HUDEP-2 (cell line): Measurements from ENCODE around the gene ARMH1.

Source experiments
- DNase-seq, 76 experiments: peaks; one replicate each; lab custom pipeline; 2025; ENCODE audit not compliant: unreplicated experiment in 76 of 76; lab: John Stamatoyannopoulos, UW

ARMH1 gene

DNA sequence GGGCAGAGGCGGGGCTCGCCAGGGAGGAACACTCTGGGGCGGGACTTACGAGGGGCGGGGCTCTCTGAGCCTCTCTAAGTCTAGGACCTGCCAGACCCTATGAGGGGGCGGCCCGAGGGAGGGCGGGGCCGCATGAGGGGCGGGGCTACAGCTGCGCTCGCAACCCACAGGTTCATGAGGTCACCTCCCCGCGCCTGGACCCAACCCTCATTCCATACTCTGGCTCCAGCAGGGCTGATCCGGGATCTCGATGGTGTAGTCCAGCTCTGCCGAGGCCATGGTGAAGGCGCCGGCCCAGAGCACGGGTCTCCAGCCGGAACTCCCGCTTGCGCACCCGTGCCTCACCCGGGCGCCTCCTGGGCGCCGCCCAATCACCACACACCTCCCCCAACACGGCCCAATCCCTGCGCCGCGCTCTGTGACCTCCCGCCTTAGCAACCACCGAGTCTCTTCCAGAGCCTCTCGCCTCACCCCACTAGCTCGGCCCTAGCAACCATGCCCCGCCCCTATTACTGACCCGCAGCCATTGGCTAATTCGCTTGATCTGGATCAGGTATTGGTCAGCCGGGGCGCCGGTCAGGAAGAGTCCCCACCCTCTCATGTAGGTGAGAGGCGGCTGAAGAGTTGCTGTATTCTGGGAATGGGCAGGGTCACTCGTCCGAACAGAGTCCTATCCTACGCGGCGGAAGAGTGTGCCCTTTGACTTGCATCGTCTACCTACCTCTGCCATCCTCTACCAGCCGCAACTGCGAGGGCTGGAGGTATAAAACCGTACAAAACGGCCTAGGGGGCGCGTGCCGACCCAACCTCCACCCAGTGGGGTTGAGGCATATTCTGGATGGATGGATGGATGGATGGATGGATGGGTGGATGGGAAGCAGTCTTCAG, at the start of gene ARMH1, which contains the start of gene TMEM53:
Gene ARMH1 (plus strand): TSS at position 602 of the 888 bp plus-strand sequence. CDS start 14,984 bp downstream, outside the sequence.
Gene TMEM53 (minus strand): TSS at position 369 of the 888 bp plus-strand sequence. CDS start 90 bp downstream, at position 279.
- DNase-seq = peak; percentile 87 to 99 (median 98)

- no peak for DNase-seq
These were observed 49.2 kb upstream of the ARMH1 start for GRCh38 chr1:44625348-44625747.

GRCh38 chr1:44628962-44629756, 45.4 kb upstream of the ARMH1 start:
- peak in 1 of 76 experiments; percentile 18 for DNase-seq

- no peak for DNase-seq
These were observed 44.4 kb upstream of the ARMH1 start for GRCh38 chr1:44630116-44630515.

GRCh38 chr1:44631333-44631646, 43.2 kb upstream of the ARMH1 start:
- peak in 7 of 76 experiments; percentile 39 to 78 (median 50) for DNase-seq

- peak in 75 of 76 experiments; percentile 39 to 93 (median 79) for DNase-seq
These were observed 42.6 kb upstream of the ARMH1 start for GRCh38 chr1:44631647-44632539.

- peak in 40 of 76 experiments; percentile 4 to 59 (median 34) for DNase-seq
These were observed 41.9 kb upstream of the ARMH1 start for GRCh38 chr1:44632598-44632997.

- DNase-seq = no peak
These were observed 39.8 kb upstream of the ARMH1 start for GRCh38 chr1:44634606-44635189.

GRCh38 chr1:44635439-44635838, 39.1 kb upstream of the ARMH1 start:
- DNase-seq = no peak

DNA sequence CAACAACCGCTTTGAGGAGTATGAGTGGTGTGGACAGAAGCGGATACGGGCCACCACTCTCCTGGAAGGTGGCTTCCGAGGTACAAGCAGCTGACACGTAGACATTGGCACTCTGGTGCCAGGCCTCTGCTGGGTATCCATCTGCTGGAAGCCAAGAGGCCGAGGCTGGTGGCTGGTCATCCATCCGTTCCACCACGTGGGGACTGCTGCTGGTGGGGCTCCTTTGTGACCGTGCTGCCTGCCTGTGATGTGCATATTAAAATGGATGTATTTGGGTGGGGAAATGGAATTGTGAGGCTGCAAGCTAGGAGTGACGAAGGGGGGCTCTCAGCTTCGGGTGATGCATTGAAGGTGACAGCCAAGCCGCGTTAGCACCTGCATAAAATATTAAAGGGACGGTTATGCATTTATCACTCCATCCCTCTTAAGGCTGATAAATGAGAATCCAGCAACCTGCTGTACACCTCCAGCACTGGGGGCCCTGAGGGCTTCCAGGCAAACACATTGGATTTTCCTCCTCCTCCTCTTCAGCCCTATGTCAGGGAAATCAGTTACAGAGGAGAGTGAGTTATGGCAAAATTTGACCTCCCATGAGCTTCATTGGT, 38.3 kb upstream of the ARMH1 start:
- no peak for DNase-seq

DNA sequence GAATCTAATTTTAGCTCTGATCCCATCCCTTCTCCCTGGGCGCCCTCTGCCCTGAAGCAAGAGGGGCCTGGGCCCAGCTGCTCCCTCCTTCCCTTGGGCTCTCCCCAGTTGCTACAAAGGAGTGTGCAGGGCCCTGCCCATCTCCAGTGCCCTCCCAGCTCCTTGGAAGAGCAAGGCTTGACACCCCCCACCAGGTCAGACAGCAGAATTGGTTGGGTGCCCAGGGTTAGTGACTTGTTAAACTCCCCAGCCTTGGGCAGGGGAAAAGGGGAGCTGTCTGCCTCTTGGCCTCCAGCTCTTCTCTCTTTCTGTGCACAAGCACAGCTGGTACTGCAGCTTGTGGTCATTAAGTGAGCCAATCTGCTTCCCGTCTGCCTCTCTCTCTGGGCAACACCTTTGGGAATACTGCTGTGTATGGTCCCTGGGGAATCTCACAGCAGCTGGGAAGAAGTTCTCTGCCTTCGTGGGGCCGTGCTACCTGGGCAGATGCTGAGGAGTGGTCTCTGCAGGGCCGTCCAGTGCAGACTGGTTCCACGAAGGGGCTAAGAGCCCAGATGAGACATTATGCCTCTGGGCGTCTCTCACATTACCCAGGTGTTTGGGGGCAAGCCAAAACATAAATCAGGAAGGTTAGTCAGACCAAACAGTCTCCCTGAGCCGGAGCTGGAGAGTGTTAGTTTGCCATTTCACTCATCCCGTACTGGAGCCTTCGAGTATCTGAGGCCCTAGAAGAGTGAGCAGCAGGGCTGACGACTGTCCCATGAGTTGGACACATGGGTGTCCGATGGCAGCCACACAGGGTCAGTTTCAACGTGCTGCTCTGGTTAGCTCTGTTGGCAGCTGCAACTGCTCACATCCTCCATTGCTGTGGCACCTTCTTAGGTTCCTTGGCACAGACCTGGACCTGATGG, 37.6 kb upstream of the ARMH1 start:
- peak in 56 of 76 experiments; percentile 8 to 62 (median 35) for DNase-seq

DNA sequence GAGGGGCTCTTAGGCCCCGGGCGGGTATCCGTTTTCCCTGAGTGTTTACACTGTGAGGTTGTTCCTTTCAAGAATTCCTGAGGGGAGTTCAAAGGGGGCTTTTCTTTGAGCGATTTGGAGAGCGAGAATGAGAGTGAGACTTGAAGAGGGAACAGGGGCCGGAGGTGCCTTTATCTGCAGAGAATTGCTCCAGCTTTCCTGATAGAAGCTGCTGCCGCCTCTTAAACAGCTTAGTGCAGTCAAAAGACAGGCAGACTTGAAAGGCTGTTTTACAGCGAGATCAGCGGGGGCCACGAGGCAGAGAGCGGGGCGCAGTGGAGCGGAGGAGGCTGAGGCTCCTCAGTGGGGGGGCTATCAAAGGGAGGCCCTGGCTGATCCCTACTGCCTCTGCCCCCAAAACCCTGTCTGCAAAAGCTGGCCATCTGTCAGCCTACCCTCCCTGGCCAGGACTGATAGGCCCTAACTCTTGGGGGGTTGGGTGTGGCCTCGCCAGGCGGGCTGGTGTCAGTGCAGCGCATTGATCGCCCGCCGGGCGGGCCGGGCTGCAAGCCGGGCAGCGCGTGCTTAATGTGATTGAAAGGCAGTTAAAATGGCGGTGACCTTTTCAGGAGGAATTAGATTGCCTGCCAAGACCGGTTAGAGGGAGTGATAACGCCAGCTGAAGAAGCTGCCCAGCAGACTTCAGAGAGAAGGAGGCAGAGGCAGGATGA, 36.7 kb upstream of the ARMH1 start:
- DNase-seq = peak in 75 of 76 experiments; percentile 61 to 98 (median 93)

GRCh38 chr1:44640200-44640853, 34.2 kb upstream of the ARMH1 start:
- DNase-seq = no peak

- DNase-seq = no peak
These were observed 33.1 kb upstream of the ARMH1 start for GRCh38 chr1:44641126-44642102.

DNA sequence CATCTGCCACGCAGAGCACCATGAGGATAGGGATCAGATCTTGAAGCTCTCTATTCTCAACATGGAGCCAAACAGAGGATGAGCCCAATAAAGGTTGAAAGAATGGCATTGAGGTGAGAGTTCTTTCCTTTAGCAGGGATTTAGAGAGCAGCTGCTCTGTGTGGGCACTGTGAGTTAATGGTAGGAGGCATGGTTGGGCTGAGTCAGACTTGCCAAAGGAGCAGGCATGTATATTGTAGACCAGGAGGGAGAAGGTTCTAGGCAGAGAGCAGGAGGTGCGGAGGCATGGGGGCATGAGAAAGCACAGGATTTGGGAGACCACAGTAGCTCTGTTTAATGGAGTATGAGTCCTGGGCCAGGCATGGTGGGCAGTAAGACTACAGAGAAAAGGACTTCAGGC, 32.3 kb upstream of the ARMH1 start:
- DNase-seq = no peak

DNA sequence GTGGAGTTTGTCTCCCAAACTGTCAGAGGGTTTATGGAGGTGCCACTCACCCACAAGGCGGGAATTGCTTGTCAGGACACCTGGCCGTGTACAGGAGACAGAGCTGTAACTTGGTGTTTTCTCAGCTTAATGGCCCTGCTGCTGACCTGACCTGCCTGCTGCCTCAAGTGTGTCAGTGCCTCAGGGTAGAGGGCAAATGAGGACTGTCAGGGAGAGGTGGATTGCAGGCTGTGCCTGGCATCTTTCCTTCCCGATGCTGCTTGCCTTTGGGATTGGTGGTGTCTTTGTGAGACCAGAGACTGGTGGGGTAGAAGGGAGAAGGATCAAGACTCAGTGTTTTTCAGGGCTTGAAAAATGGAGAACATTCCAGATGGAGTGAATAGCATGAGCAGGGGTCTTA, 31.6 kb upstream of the ARMH1 start:
- DNase-seq = no peak
